ENCODE data around the gene AOPEP. TPM values are rescaled to one million over a fixed set of nuclear protein-coding genes. Genes with fewer than 3 reads are reported as not detected.
A peak's percentile ranks its signal among the peaks of the same experiment; 100 is the strongest.

Gene AOPEP
- polyA plus RNA-seq, 2 of the 4 experiments (the other 2 are of a cell fraction): 226 to 266 TPM

DNA sequence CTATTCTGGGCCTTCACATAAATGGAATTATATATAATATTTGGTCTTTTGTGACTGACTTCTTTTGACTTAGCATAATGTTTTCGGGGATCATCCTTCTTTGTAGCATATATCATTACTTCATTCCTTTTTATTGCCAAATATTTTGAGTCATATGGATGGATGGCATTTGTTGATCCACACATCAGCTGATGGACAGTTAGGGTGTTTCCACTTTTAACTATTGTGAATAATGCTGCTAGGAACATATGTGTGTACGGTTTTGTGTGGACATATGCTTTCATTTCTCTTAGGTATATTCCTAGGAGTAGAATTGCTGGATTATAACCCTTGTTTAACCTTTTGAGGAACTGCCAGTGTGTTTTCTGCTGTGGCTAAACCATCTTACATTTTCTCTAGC is 341.4 kb downstream of the AOPEP start:
- Histone ChIP-seq H3K4me1 (peaks cover 100% of the 10 kb centered on the region), H3K9me3 (no peaks in the 10 kb centered on the region), H3K4me3 (no peak overlapping the region), H3K4me2 (peak overlapping the region; percentile 93), H3K27ac (0 out of 6 replicates have a peak overlapping the region, but pooled peaks of 1 of the 2 experiments have one; percentile 9)
- ChIA-PET CTCF (interaction anchor here (1.1 to 3.5 kb wide), 7 partner anchors 19 to 398 kb away, joined by 3 to 17 read pairs (median 3); no protein-coding TSS in a partner anchor), POLR2A (no interaction called here)
- DNase-seq (ENCODE audit: low read depth in 1 of 2, low spot score in 1 of 2) (no peak), ATAC-seq (no peak), FAIRE-seq (no peak)
- TF ChIP-seq MAFK (IDR thresholded peaks at IDR 0.05; ENCODE audit: partially characterized antibody) (no peak), CHD4 (IDR thresholded peaks at IDR 0.05; ENCODE audit: borderline replicate concordance) (no peak), HEYL (CRISPR knock-in tag; IDR thresholded peaks at IDR 0.05) (no peak), NFE2L2 (conservative IDR thresholded peaks at IDR 0.05; ENCODE audit: low read length) (no peak), NPAS2 (CRISPR knock-in tag; IDR thresholded peaks at IDR 0.05; ENCODE audit: borderline replicate concordance) (no peak), FOXS1 (CRISPR knock-in tag; IDR thresholded peaks at IDR 0.05) (no peak), RARB (CRISPR knock-in tag; IDR thresholded peaks at IDR 0.05) (no peak), JUNB (IDR thresholded peaks at IDR 0.05) (no peak), EHMT2 (IDR thresholded peaks at IDR 0.05; ENCODE audit: low read depth) (no peak), MAZ (IDR thresholded peaks at IDR 0.05; ENCODE audit: borderline replicate concordance, low read depth, low read length) (no peak)
- TF ChIP-seq, protein P1, sequence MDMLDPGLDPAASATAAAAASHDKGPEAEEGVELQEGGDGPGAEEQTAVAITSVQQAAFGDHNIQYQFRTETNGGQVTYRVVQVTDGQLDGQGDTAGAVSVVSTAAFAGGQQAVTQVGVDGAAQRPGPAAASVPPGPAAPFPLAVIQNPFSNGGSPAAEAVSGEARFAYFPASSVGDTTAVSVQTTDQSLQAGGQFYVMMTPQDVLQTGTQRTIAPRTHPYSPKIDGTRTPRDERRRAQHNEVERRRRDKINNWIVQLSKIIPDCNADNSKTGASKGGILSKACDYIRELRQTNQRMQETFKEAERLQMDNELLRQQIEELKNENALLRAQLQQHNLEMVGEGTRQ (IDR thresholded peaks at IDR 0.05): no peak
- WGBS (ENCODE audit: missing lambda C conversion rate): 36% methylated on average over 2 of the region's 2 CpGs

DNA sequence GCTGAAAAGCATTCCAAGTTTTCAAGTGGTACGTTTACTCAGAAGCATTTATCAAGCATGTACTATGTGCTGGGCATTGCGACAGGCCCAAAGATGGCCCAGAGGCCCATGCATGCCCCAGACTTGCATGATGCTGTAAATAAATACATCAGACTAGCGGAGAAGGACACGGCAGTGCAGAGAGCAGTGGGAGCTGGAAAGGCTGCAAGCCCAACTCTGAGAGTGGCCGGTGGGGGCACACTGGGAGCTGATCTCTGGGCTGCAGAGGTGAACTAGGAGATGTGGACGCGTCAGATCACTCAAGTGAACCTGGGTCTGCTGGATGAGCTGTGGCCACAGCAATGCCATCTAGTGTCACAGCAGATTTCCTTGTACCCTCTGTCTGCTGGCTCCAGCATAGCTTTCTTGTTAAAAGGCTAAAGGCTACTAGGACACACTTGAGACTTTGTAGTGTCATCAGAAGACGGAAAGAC is 344.1 kb downstream of the AOPEP start:
- Histone ChIP-seq H3K4me3 (no peak overlapping the region), H3K4me2 (peak overlapping the region; percentile 93), H3K4me1 (peaks cover 100% of the 10 kb centered on the region), H3K9me3 (no peaks in the 10 kb centered on the region), H3K27ac (peak overlapping the region in 1 of 2 experiments; percentile 70; a peak in 3 of 6 replicates)
- FAIRE-seq (no peak), ATAC-seq (peak; percentile 50 to 65), DNase-seq (ENCODE audit: low read depth in 1 of 2, low spot score in 1 of 2) (peak in 1 of 2 experiments; percentile 57)
- ChIA-PET POLR2A (interaction anchor here (1.0 kb wide), 1 partner anchor 10 kb away, joined by 3 read pairs; no protein-coding TSS in a partner anchor), CTCF (interaction anchor here (0.6 to 1.6 kb wide), 7 partner anchors 10 to 389 kb away, joined by 3 to 5 read pairs (median 4); no protein-coding TSS in a partner anchor)
- TF ChIP-seq POLR2AphosphoS2 (conservative IDR thresholded peaks at IDR 0.05; ENCODE audit: low read length) (0 out of 2 replicates have a peak, but pooled peaks have one; percentile 70), CHD2 (IDR thresholded peaks at IDR 0.05; ENCODE audit: low read length, partially characterized antibody) (no peak), CEBPB (IDR thresholded peaks at IDR 0.05) (peak in 1 of 2 experiments; percentile 67; a peak in 2 of 4 replicates), SMC3 (IDR thresholded peaks at IDR 0.05) (no peak), RARB (CRISPR knock-in tag; IDR thresholded peaks at IDR 0.05) (no peak), ZFP36 (IDR thresholded peaks at IDR 0.05; ENCODE audit: borderline replicate concordance, partially characterized antibody) (no peak), ZSCAN20 (CRISPR knock-in tag; IDR thresholded peaks at IDR 0.05) (no peak), EHMT2 (IDR thresholded peaks at IDR 0.05; ENCODE audit: low read depth) (no peak), TFCP2L1 (CRISPR knock-in tag; IDR thresholded peaks at IDR 0.05) (no peak), FOSL2 (IDR thresholded peaks at IDR 0.05) (no peak), FOSL2 (CRISPR knock-in tag; IDR thresholded peaks at IDR 0.05) (no peak), HMGXB4 (CRISPR knock-in tag; IDR thresholded peaks at IDR 0.05; ENCODE audit: borderline replicate concordance) (no peak), HOXA7 (CRISPR knock-in tag; IDR thresholded peaks at IDR 0.05) (no peak), TP53 (CRISPR knock-in tag; IDR thresholded peaks at IDR 0.05) (no peak)
- TF ChIP-seq, protein P2, sequence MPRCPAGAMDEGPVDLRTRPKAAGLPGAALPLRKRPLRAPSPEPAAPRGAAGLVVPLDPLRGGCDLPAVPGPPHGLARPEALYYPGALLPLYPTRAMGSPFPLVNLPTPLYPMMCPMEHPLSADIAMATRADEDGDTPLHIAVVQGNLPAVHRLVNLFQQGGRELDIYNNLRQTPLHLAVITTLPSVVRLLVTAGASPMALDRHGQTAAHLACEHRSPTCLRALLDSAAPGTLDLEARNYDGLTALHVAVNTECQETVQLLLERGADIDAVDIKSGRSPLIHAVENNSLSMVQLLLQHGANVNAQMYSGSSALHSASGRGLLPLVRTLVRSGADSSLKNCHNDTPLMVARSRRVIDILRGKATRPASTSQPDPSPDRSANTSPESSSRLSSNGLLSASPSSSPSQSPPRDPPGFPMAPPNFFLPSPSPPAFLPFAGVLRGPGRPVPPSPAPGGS (IDR thresholded peaks at IDR 0.05): no peak
- WGBS (ENCODE audit: missing lambda C conversion rate): 35% methylated on average over 8 of the region's 8 CpGs
